WTC11 (cell line): Measurements from ENCODE around the gene RRP1B.
"Not testable (repeated sequence)": the region's sequence is repeated elsewhere in the genome, so short reads cannot be mapped to it uniquely, and the experiment has no call there.

Experiments
- ELF4 ChIP-seq: sonication (generic); formaldehyde crosslinking; IDR thresholded peaks from 2 replicates; pipeline ENCODE4 v1.8.1; 2022; ENCODE audit warnings: low read depth, mild to moderate bottlenecking, moderate library complexity, missing genetic modification reagents
- GRHL2 ChIP-seq: fragments of 250-450 bp; sonication (Bioruptor Pico); IDR thresholded peaks from 2 replicates; pipeline ENCODE4 v1.8.0; 2022; ENCODE audit warnings: mild to moderate bottlenecking, moderate library complexity; ENCODE audit not compliant: insufficient replicate concordance, severe bottlenecking
- JUN ChIP-seq: sonication (generic); formaldehyde crosslinking; IDR thresholded peaks from 2 replicates; pipeline ENCODE4 v1.8.0; 2023; ENCODE audit warnings: mild to moderate bottlenecking, missing genetic modification reagents
- KAT7 ChIP-seq: sonication (generic); formaldehyde crosslinking; IDR thresholded peaks from 2 replicates; pipeline ENCODE4 v1.8.1; 2023; ENCODE audit warnings: missing genetic modification reagents, mild to moderate bottlenecking, borderline replicate concordance
- SP1 ChIP-seq: sonication (generic); formaldehyde crosslinking; conservative IDR thresholded peaks from 2 replicates; pipeline ENCODE4 v1.8.1; 2022; ENCODE audit warnings: missing genetic modification reagents
- TF ChIP-seq, protein P1 (sequence below): fragments of 200-600 bp; IDR thresholded peaks from 2 replicates; pipeline ENCODE4 v1.8.0; 2022; ENCODE audit warnings: antibody characterized with exemption
- TF ChIP-seq, protein P2 (sequence below): sonication (generic); formaldehyde crosslinking; IDR thresholded peaks from 2 replicates; pipeline ENCODE4 v1.8.0; 2022; ENCODE audit warnings: mild to moderate bottlenecking, missing genetic modification reagents
- TF ChIP-seq, protein P3 (sequence below): sonication (generic); formaldehyde crosslinking; IDR thresholded peaks from 2 replicates; pipeline ENCODE4 v1.8.1; 2022; ENCODE audit warnings: missing genetic modification reagents, borderline replicate concordance
- TF ChIP-seq, protein P4 (sequence below): sonication (generic); formaldehyde crosslinking; IDR thresholded peaks from 2 replicates; pipeline ENCODE4 v1.8.1; 2023; ENCODE audit warnings: mild to moderate bottlenecking, missing genetic modification reagents, moderate library complexity
- TF ChIP-seq, protein P5 (sequence below): sonication (generic); formaldehyde crosslinking; IDR thresholded peaks from 2 replicates; pipeline ENCODE4 v1.8.1; 2022; ENCODE audit warnings: low read depth, missing genetic modification reagents, borderline replicate concordance

DNA sequence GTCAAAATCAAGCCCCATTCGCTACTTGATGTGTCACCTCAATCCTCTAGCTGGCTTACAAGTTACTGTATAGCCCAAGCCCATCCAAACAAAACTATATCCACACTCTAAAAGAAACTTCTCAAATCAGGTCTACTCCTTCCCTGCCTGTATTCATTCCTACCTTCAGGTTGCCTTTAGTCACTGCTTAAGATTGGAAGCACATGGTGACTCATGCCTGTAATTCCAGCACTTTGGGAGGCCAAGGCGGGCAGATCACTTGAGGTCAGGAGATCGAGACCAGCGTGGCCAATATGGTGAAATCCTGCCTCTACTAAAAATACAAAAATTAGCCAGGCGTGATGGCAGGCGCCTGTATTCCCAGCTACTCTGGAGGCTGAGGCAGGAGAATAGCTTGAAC lies 7.4 kb upstream of the RRP1B start:
- TF ChIP-seq, protein P1, sequence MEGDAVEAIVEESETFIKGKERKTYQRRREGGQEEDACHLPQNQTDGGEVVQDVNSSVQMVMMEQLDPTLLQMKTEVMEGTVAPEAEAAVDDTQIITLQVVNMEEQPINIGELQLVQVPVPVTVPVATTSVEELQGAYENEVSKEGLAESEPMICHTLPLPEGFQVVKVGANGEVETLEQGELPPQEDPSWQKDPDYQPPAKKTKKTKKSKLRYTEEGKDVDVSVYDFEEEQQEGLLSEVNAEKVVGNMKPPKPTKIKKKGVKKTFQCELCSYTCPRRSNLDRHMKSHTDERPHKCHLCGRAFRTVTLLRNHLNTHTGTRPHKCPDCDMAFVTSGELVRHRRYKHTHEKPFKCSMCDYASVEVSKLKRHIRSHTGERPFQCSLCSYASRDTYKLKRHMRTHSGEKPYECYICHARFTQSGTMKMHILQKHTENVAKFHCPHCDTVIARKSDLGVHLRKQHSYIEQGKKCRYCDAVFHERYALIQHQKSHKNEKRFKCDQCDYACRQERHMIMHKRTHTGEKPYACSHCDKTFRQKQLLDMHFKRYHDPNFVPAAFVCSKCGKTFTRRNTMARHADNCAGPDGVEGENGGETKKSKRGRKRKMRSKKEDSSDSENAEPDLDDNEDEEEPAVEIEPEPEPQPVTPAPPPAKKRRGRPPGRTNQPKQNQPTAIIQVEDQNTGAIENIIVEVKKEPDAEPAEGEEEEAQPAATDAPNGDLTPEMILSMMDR = not testable (repeated sequence)
- not testable (repeated sequence) for TF ChIP-seq GRHL2 (CRISPR knock-in tag); ELF4 (CRISPR knock-in tag); JUN (CRISPR knock-in tag); SP1 (CRISPR knock-in tag); KAT7
- TF ChIP-seq, protein P2, sequence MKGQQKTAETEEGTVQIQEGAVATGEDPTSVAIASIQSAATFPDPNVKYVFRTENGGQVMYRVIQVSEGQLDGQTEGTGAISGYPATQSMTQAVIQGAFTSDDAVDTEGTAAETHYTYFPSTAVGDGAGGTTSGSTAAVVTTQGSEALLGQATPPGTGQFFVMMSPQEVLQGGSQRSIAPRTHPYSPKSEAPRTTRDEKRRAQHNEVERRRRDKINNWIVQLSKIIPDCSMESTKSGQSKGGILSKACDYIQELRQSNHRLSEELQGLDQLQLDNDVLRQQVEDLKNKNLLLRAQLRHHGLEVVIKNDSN (CRISPR knock-in tag) = not testable (repeated sequence)
- TF ChIP-seq, protein P3, sequence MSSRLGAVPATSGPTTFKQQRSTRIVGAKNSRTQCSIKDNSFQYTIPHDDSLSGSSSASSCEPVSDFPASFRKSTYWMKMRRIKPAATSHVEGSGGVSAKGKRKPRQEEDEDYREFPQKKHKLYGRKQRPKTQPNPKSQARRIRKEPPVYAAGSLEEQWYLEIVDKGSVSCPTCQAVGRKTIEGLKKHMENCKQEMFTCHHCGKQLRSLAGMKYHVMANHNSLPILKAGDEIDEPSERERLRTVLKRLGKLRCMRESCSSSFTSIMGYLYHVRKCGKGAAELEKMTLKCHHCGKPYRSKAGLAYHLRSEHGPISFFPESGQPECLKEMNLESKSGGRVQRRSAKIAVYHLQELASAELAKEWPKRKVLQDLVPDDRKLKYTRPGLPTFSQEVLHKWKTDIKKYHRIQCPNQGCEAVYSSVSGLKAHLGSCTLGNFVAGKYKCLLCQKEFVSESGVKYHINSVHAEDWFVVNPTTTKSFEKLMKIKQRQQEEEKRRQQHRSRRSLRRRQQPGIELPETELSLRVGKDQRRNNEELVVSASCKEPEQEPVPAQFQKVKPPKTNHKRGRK (CRISPR knock-in tag) = not testable (repeated sequence)
- TF ChIP-seq, protein P4, sequence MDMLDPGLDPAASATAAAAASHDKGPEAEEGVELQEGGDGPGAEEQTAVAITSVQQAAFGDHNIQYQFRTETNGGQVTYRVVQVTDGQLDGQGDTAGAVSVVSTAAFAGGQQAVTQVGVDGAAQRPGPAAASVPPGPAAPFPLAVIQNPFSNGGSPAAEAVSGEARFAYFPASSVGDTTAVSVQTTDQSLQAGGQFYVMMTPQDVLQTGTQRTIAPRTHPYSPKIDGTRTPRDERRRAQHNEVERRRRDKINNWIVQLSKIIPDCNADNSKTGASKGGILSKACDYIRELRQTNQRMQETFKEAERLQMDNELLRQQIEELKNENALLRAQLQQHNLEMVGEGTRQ (CRISPR knock-in tag) = not testable (repeated sequence)
- TF ChIP-seq, protein P5, sequence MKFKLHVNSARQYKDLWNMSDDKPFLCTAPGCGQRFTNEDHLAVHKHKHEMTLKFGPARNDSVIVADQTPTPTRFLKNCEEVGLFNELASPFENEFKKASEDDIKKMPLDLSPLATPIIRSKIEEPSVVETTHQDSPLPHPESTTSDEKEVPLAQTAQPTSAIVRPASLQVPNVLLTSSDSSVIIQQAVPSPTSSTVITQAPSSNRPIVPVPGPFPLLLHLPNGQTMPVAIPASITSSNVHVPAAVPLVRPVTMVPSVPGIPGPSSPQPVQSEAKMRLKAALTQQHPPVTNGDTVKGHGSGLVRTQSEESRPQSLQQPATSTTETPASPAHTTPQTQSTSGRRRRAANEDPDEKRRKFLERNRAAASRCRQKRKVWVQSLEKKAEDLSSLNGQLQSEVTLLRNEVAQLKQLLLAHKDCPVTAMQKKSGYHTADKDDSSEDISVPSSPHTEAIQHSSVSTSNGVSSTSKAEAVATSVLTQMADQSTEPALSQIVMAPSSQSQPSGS (CRISPR knock-in tag) = not testable (repeated sequence)
